NCI-H2227 (cell line): ENCODE measurements around the gene TSPAN4.

ENCODE experiments used
- DNase-seq: peaks from one replicate; lab custom pipeline; 2025; ENCODE audit not compliant: unreplicated experiment; lab: John Stamatoyannopoulos, UW

TSPAN4 gene

GRCh38 chr11:863023-863909, 20.6 kb downstream of the TSPAN4 start:
- DNase-seq, result no peak

- DNase-seq, result no peak
Measured at GRCh38 chr11:863910-864827, 21.5 kb downstream of the TSPAN4 start.

GRCh38 chr11:864898-865297, 22.2 kb downstream of the TSPAN4 start:
- DNase-seq, result no peak

- no peak for DNase-seq
Measured at GRCh38 chr11:865462-866430, 23.1 kb downstream of the TSPAN4 start.

GRCh38 chr11:866481-866880, 23.8 kb downstream of the TSPAN4 start:
- no peak for DNase-seq

GRCh38 chr11:867856-868358, 25.3 kb downstream of the TSPAN4 start:
- no peak for DNase-seq

GRCh38 chr11:868394-868793, 25.7 kb downstream of the TSPAN4 start:
- DNase-seq, result no peak

GRCh38 chr11:868802-869201, 26.1 kb downstream of the TSPAN4 start:
- no peak for DNase-seq

- DNase-seq, result no peak
Measured at GRCh38 chr11:869399-870126, 26.9 kb downstream of the TSPAN4 start.

GRCh38 chr11:870127-870413, 27.4 kb downstream of the TSPAN4 start:
- DNase-seq, result peak; percentile 34

- DNase-seq, result no peak
Measured at GRCh38 chr11:870418-870817, 27.8 kb downstream of the TSPAN4 start.

- no peak for DNase-seq
Measured at GRCh38 chr11:871472-871871, 28.8 kb downstream of the TSPAN4 start.

GRCh38 chr11:872799-873198, 30.1 kb downstream of the TSPAN4 start:
- DNase-seq, result no peak

GRCh38 chr11:873706-874105, 31.1 kb downstream of the TSPAN4 start:
- no peak for DNase-seq

- no peak for DNase-seq
Measured at GRCh38 chr11:875203-875602, 32.6 kb downstream of the TSPAN4 start.

GRCh38 chr11:875769-876301, 33.2 kb downstream of the TSPAN4 start:
- no peak for DNase-seq

GRCh38 chr11:876545-876944, 33.9 kb downstream of the TSPAN4 start:
- DNase-seq, result peak; percentile 45

GRCh38 chr11:877565-877964, 34.9 kb downstream of the TSPAN4 start:
- DNase-seq, result peak; percentile 29

GRCh38 chr11:880447-880846, 37.8 kb downstream of the TSPAN4 start:
- DNase-seq, result no peak

- DNase-seq, result no peak
Measured at GRCh38 chr11:882596-882995, 39.9 kb downstream of the TSPAN4 start.
